ENCODE measurements around the gene SKI. TPM values are rescaled to one million over a fixed set of nuclear protein-coding genes. Genes with fewer than 3 reads are reported as not detected.

SKI gene
- total and polyA plus RNA-seq, 2 experiments from 2014 or later: 5.1 to 21.9 TPM

DNA sequence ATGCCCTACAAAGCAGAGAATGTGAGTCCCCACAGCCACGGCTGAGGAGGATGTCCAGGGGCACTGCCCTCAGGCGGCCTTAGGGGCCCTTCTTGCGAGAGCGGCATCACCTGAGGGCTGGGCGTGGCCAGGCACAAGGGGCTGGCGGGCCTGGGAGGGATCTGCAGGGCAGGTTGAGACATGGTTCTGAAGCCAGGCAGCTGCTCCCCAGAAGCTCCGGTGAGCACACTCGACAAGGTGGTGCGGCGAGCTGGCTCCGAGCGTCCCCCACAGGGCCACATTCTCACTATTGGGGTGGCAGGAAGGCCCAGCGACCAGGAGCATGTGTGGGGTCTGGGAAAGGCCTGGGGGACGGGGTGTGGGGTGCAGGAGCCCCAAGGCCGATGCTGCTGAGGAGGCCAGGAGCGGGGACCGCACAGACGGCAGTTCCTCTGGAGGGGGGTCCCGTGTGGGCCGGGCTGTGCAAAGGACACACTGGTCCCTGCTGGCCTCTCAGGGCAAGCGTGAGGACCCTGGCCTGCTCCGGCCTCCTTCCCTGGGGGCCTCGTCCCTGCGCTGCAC is 116.1 kb downstream of the SKI start:
- Histone ChIP-seq H3K4me1 (ENCODE audit: insufficient read depth) (no peaks in the 10 kb centered on the region), H3K4me3 (no peak overlapping the region), H3K79me2 (no peaks in the 10 kb centered on the region), H3K9me2 (replicated peaks; ENCODE audit: insufficient read depth) (no peaks in the 10 kb centered on the region), H2AFZ (no peak overlapping the region), H3K27me3 (no peaks in the 10 kb centered on the region), H3K36me3 (replicated peaks; ENCODE audit: insufficient read depth, low read depth) (no peaks in the 10 kb centered on the region), H3K9me3 (ENCODE audit: low read depth) (no peaks in the 10 kb centered on the region), H3K27ac (no peak overlapping the region), H4K20me1 (ENCODE audit: insufficient read depth, poor library complexity, severe bottlenecking) (no peaks in the 10 kb centered on the region), H3K4me2 (no peak overlapping the region)
- TF ChIP-seq, protein P1, sequence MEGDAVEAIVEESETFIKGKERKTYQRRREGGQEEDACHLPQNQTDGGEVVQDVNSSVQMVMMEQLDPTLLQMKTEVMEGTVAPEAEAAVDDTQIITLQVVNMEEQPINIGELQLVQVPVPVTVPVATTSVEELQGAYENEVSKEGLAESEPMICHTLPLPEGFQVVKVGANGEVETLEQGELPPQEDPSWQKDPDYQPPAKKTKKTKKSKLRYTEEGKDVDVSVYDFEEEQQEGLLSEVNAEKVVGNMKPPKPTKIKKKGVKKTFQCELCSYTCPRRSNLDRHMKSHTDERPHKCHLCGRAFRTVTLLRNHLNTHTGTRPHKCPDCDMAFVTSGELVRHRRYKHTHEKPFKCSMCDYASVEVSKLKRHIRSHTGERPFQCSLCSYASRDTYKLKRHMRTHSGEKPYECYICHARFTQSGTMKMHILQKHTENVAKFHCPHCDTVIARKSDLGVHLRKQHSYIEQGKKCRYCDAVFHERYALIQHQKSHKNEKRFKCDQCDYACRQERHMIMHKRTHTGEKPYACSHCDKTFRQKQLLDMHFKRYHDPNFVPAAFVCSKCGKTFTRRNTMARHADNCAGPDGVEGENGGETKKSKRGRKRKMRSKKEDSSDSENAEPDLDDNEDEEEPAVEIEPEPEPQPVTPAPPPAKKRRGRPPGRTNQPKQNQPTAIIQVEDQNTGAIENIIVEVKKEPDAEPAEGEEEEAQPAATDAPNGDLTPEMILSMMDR (IDR thresholded peaks at IDR 0.05; ENCODE audit: poor library complexity): no peak
- TF ChIP-seq EZH2phosphoT487 (IDR thresholded peaks at IDR 0.05; ENCODE audit: low read depth, severe bottlenecking, unreplicated experiment) (no peak), EZH2 (IDR thresholded peaks at IDR 0.05; ENCODE audit: borderline replicate concordance) (no peak)
- no peak for DNase-seq (ENCODE audit: low spot score)
- 91% methylated on average over 24 of the region's 24 CpGs for WGBS (ENCODE audit: low lambda C conversion rate, missing lambda C conversion rate)

DNA sequence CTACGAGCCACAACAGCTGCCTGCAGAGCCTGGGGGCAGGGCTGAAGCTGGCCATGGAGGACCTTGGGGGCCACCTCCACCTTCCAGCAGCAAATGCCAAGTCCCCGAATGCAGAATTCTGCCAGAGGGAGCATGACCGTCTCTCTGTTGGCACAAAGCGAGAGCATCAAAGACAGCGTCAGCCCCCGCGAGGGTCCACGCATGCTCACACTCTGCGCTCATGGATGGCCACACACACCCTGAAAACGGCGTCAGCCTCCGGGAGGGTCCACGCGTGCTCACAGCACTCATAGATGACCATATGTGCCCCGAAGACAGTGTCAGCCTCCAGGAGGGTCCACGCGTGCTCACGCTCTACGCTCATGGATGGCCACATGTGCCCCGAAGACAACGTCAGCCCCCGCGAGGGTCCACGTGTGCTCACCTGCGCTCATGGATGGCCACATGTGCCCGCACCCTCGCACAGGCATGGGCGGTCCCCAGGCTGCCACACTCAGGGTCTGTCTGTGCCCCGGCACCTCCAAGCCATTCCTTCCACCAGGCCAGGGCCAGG is 116.7 kb downstream of the SKI start:
- Histone ChIP-seq H3K9me3 (ENCODE audit: low read depth) (no peaks in the 10 kb centered on the region), H3K27ac (no peak overlapping the region), H3K4me2 (no peak overlapping the region), H4K20me1 (ENCODE audit: insufficient read depth, poor library complexity, severe bottlenecking) (no peaks in the 10 kb centered on the region), H3K27me3 (no peaks in the 10 kb centered on the region), H3K4me3 (no peak overlapping the region), H3K36me3 (replicated peaks; ENCODE audit: insufficient read depth, low read depth) (no peaks in the 10 kb centered on the region), H3K9me2 (replicated peaks; ENCODE audit: insufficient read depth) (no peaks in the 10 kb centered on the region), H3K4me1 (ENCODE audit: insufficient read depth) (no peaks in the 10 kb centered on the region), H2AFZ (no peak overlapping the region), H3K79me2 (no peaks in the 10 kb centered on the region)
- 95% methylated on average over 29 of the region's 29 CpGs for WGBS (ENCODE audit: low lambda C conversion rate, missing lambda C conversion rate)
- TF ChIP-seq EZH2phosphoT487 (IDR thresholded peaks at IDR 0.05; ENCODE audit: low read depth, severe bottlenecking, unreplicated experiment) (no peak), EZH2 (IDR thresholded peaks at IDR 0.05; ENCODE audit: borderline replicate concordance) (no peak)
- TF ChIP-seq, protein P1 (IDR thresholded peaks at IDR 0.05; ENCODE audit: poor library complexity): no peak
- no peak for DNase-seq (ENCODE audit: low spot score)

DNA sequence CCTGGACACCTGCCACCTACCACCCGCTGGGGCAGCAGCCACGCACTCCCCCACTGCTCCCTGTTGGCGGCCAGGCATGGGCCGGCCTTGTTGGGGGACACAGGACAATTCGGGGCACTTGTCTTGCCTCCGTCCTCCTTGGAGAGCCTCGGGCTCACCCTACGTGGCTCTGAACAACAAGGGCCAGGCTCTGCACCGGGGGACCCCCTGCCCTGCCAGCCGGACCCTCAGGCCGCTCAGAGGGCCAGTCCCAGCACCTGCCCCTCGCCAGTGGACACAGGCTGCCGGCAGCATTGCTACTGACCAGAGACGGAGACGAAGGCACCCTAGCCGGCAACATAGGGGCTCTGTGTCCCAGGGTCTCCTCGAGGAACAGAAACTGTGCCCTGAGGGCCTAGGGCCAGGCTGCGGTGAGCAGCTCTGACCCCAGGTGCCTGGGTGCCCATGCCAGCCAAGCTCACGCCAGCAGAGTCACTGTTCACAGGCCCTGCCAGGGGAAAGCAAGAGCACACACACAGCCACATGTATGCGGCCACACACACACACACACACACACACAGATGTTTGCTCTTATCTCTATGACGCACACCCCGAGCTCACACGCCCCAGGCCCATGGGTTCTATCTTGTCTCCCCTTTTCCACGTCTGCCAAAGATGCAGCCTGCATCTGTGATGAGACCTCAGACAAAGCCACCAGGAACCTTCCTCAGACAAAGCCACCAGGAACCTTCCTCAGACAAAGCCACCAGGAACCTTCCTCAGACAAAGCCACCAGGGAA is 117.4 kb downstream of the SKI start:
- no peak for DNase-seq (ENCODE audit: low spot score)
- no peak overlapping the region for H3K4me3 ChIP-seq
- no peaks in the 10 kb centered on the region for H3K36me3 ChIP-seq (replicated peaks; ENCODE audit: insufficient read depth, low read depth)
- H3K9me2 ChIP-seq (replicated peaks; ENCODE audit: insufficient read depth): no peaks in the 10 kb centered on the region
- no peaks in the 10 kb centered on the region for H3K4me1 ChIP-seq (ENCODE audit: insufficient read depth)
- 93% methylated on average over 24 of the region's 24 CpGs for WGBS (ENCODE audit: low lambda C conversion rate, missing lambda C conversion rate)
- no peak overlapping the region for H2AFZ ChIP-seq
- no peak overlapping the region for H3K4me2 ChIP-seq
- no peaks in the 10 kb centered on the region for H3K79me2 ChIP-seq
- H4K20me1 ChIP-seq (ENCODE audit: insufficient read depth, poor library complexity, severe bottlenecking): no peaks in the 10 kb centered on the region
- H3K27ac ChIP-seq: no peak overlapping the region
- H3K27me3 ChIP-seq: no peaks in the 10 kb centered on the region
- TF ChIP-seq, protein P1 (IDR thresholded peaks at IDR 0.05; ENCODE audit: poor library complexity): no peak
- no peak for TF ChIP-seq EZH2 (IDR thresholded peaks at IDR 0.05; ENCODE audit: borderline replicate concordance)
- no peak for TF ChIP-seq EZH2phosphoT487 (IDR thresholded peaks at IDR 0.05; ENCODE audit: low read depth, severe bottlenecking, unreplicated experiment)
- H3K9me3 ChIP-seq (ENCODE audit: low read depth): no peaks in the 10 kb centered on the region
